Upper lobe of left lung (tissue), 6 donors: ENCODE data around the gene UGT1A5. TPM values are rescaled to one million over a fixed set of nuclear protein-coding genes. Genes with fewer than 3 reads are reported as not detected.
"Not testable (repeated sequence)": the region's sequence is repeated elsewhere in the genome, so short reads cannot be mapped to it uniquely, and the experiment has no call there.

Experiments
- ATAC-seq, 2 donors: fragments of 200-7000 bp; cut with Tn5 transposase; one replicate each; pipeline ENCODE4 v1.9.1; 2022; ENCODE audit warnings: mild to moderate bottlenecking in 2 of 2, moderate library complexity in 2 of 2; ENCODE audit not compliant: low FRiP score in 2 of 2
- DNase-seq, 2 donors: peaks; one replicate each; pipeline ENCODE4 v3.0.0-alpha.2; 2019 to 2020
- H3K27ac ChIP-seq, 4 donors: fragments of 200-600 bp; sonication (generic); one replicate each; pipeline ENCODE4 v1.5.1; 2016 to 2019
- H3K27me3 ChIP-seq, 4 donors: fragments of 200-600 bp; sonication (generic); one replicate each; pipeline ENCODE4 v1.5.1; 2017 to 2019
- H3K36me3 ChIP-seq, 4 donors: fragments of 200-600 bp; sonication (generic); one replicate each; pipeline ENCODE4 v1.5.1; 2016 to 2019
- H3K4me1 ChIP-seq, 4 donors: fragments of 200-600 bp; sonication (generic); one replicate each; pipeline ENCODE4 v1.5.1; 2018 to 2019
- H3K4me3 ChIP-seq, 4 donors: fragments of 200-600 bp; sonication (generic); one replicate each; pipeline ENCODE4 v1.5.1; 2017 to 2019; ENCODE audit warnings: mild to moderate bottlenecking in 2 of 4, moderate library complexity in 1 of 4
- H3K9me3 ChIP-seq, 4 donors: fragments of 200-600 bp; sonication (generic); one replicate each; pipeline ENCODE4 v1.5.1; 2018 to 2019
- EP300 ChIP-seq, 4 donors: sonication (generic); formaldehyde crosslinking; IDR thresholded peaks; one replicate each; pipeline ENCODE4 v1.5.1; 2017; ENCODE audit warnings: antibody characterized with exemption in 4 of 4, control low read depth in 2 of 4
- POLR2A ChIP-seq, 4 donors: fragments of 450-650 bp; IDR thresholded peaks; one replicate each; pipeline ENCODE4 v1.5.1; 2016 to 2017; ENCODE audit warnings: antibody characterized with exemption in 4 of 4, mild to moderate bottlenecking in 2 of 4
- POLR2AphosphoS5 ChIP-seq, 2 donors: sonication (generic); formaldehyde crosslinking; IDR thresholded peaks; one replicate each; pipeline ENCODE4 v1.5.1; 2017; ENCODE audit warnings: antibody characterized with exemption in 2 of 2
- WGBS, 2 donors: methylation state at CpG; one replicate each; pipeline ENCODE4 v1.1.5; 2017 to 2018; 5-methylcytosine and 5-hydroxymethylcytosine counted together
- total RNA-seq, 6 donors: library from RNA; depleted of rRNA in 4 of 6; stranded (reverse); fragments of >200 nt in 4 of 6; gene quantifications; one replicate each; pipeline versions ENCODE4 v1.1.0 to v1.2.1, GENCODE V29; 2016 to 2021
- TF ChIP-seq, protein P1 (sequence below), 6 experiments: fragments of 450-650 bp in 4 of 6; fragments of 200-600 bp in 2 of 6; sonication (generic) in 2 of 6; IDR thresholded peaks; one replicate each; pipeline ENCODE4 v1.5.1; 2016 to 2019; ENCODE audit warnings: antibody characterized with exemption in 6 of 6
- donor health status: DM: no; HTN: no; CAD: no; lungs with moderate emphysema.
- donor health status: DM: no; HTN: yes; CAD: no; lungs with severe emphysema.

Gene UGT1A5
- total RNA-seq, 6 donors from 2014 or later: 1.0 TPM; not detected in 5

DNA sequence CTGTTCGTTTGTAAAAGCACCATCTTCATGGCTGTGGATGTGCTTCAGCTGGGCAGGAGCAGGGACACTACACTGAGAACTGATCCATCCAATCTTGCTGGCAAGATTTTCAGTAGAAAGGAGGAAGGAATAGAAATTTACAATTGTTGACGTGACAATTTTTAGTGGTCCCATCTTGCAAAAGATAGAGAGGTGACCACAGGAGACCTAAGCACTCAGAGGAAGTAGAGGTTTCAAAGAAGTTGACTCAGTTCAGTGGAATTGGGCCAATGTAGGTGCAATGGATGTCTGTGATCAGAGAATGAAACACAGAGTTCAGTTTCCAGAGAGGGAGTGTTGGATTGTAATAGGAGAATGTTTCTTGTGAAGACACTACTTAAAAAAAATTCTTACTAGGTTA is 1.4 kb downstream of the UGT1A5 start:
- H3K27me3 ChIP-seq: no peaks in the 10 kb centered on the region
- no peaks in the 10 kb centered on the region for H3K36me3 ChIP-seq
- DNase-seq: no peak
- ATAC-seq: no peak
- no peaks in the 10 kb centered on the region for H3K4me1 ChIP-seq
- TF ChIP-seq EP300 (IDR thresholded peaks at IDR 0.05) (no peak), POLR2A (IDR thresholded peaks at IDR 0.05) (no peak), POLR2AphosphoS5 (IDR thresholded peaks at IDR 0.05) (no peak)
- TF ChIP-seq, protein P1, sequence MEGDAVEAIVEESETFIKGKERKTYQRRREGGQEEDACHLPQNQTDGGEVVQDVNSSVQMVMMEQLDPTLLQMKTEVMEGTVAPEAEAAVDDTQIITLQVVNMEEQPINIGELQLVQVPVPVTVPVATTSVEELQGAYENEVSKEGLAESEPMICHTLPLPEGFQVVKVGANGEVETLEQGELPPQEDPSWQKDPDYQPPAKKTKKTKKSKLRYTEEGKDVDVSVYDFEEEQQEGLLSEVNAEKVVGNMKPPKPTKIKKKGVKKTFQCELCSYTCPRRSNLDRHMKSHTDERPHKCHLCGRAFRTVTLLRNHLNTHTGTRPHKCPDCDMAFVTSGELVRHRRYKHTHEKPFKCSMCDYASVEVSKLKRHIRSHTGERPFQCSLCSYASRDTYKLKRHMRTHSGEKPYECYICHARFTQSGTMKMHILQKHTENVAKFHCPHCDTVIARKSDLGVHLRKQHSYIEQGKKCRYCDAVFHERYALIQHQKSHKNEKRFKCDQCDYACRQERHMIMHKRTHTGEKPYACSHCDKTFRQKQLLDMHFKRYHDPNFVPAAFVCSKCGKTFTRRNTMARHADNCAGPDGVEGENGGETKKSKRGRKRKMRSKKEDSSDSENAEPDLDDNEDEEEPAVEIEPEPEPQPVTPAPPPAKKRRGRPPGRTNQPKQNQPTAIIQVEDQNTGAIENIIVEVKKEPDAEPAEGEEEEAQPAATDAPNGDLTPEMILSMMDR (IDR thresholded peaks at IDR 0.05): no peak
- H3K9me3 ChIP-seq: no peaks in the 10 kb centered on the region
- no peak overlapping the region for H3K27ac ChIP-seq
- 69 to 71% methylated on average over 2 of the region's 2 CpGs for WGBS, 2 donors
- H3K4me3 ChIP-seq: no peak overlapping the region

DNA sequence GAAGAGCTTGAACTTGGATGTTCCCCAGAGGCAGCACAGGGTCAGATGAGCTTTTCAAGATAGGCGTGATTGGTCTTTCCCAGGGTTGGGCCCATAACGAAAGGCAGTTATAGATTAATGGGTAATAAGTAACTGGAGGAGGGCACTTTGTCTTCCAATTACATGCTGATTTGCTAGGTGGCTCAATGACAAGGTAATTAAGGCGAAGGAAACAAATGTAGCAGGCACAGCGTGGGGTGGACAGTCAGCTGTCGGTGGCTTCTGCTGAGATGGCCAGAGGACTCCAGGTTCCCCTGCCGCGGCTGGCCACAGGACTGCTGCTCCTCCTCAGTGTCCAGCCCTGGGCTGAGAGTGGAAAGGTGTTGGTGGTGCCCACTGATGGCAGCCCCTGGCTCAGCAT is 5.8 kb downstream of the UGT1A5 start, which contains the start of gene UGT1A4:
UGT1A4 (plus strand) TSS at position 185 of the 400 bp plus-strand sequence; CDS start at position 270, 85 bp downstream.
- WGBS, 2 donors: 85 to 93% methylated on average over 7 of the region's 7 CpGs
- no peak for ATAC-seq
- peak in 1 of 2 donors; percentile 56 for DNase-seq

DNA sequence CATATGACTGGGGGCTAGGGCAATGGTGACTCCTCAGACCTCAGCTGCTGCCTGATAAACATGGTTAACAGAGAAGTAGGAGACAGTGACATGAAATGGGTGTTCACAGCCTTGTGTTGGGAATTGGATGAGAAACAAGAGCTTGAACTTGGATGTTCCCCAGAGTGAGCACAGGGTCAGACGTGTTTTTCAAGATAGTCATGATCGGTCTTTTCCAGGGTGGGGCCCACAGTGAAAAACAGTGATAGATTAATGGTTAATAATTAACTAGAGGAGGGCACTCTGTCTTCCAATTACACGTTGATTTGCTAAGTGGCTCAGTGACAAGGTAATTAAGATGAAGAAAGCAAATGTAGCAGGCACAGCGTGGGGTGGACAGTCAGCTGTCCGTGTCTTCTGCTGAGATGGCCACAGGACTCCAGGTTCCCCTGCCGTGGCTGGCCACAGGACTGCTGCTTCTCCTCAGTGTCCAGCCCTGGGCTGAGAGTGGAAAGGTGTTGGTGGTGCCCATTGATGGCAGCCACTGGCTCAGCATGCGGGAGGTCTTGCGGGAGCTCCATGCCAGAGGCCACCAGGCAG is 16.1 kb downstream of the UGT1A5 start, which contains the start of gene UGT1A3:
UGT1A3 (plus strand) TSS at position 320 of the 579 bp plus-strand sequence; CDS start at position 405, 85 bp downstream.
- H3K9me3 ChIP-seq: no peaks in the 10 kb centered on the region
- H3K4me1 ChIP-seq: no peaks in the 10 kb centered on the region
- no peaks in the 10 kb centered on the region for H3K27me3 ChIP-seq
- WGBS, 2 donors: 65 to 84% methylated on average over 5 to 8 of the region's 8 CpGs
- H3K27ac ChIP-seq: no peak within 1 kb of the TSS
- DNase-seq (no peak), ATAC-seq (no peak)
- no peaks in the 10 kb centered on the region for H3K36me3 ChIP-seq
- no peak within 1 kb of the TSS for H3K4me3 ChIP-seq
- TF ChIP-seq POLR2AphosphoS5 (IDR thresholded peaks at IDR 0.05) (no peak), POLR2A (IDR thresholded peaks at IDR 0.05) (no peak), EP300 (IDR thresholded peaks at IDR 0.05) (no peak)
- TF ChIP-seq, protein P1 (IDR thresholded peaks at IDR 0.05): no peak

More for the DNA sequence above, 5.8 kb downstream of the UGT1A5 start, which contains the start of gene UGT1A4:
- Histone ChIP-seq H3K36me3 (no peaks in the 10 kb centered on the region), H3K27ac (no peak within 1 kb of the TSS), H3K4me1 (no peaks in the 10 kb centered on the region), H3K9me3 (no peaks in the 10 kb centered on the region), H3K27me3 (no peaks in the 10 kb centered on the region), H3K4me3 (no peak within 1 kb of the TSS)
- TF ChIP-seq POLR2A (IDR thresholded peaks at IDR 0.05) (no peak), POLR2AphosphoS5 (IDR thresholded peaks at IDR 0.05) (no peak), EP300 (IDR thresholded peaks at IDR 0.05) (no peak)
- TF ChIP-seq, protein P1 (IDR thresholded peaks at IDR 0.05): no peak

DNA sequence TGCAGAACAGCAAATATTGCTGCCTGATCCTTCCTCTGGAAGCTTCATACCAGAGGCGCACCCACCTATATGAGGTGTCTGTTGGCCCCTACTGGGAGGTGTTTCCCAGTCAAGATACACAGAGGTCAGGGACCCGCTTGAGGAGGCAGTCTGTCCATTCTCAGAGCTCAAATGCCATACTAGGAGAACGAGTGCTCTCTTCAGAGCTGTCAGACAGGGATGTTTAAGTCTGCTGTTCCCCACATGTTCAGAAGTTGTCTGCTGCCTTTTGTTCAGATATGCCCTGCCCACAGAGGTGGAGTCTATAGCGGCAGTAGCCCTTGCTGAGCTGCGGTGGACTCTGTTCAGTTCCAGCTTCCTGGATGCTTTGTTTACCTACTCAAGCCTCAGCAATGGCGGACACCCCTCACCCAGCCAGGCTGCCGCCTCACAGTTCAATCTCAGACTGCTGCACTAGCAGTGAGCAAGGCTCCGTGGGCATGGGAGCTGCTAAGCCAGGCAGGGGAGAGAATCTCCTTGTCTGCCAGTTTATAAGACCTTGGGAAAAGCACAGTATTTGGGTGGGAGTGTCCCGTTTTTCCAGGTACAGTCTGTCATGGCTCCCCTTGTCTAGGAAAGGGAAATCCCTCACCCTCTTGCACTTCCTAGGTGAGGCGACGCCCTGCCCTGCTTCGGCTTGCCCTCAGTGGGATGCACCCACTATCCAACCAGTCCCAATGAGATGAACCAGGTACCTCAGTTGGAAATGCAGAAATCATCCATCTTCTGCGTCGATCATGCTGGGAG is 24.4 kb downstream of the UGT1A5 start:
- not testable (repeated sequence) for H3K36me3 ChIP-seq, H3K4me3 ChIP-seq, DNase-seq, H3K4me1 ChIP-seq, H3K27ac ChIP-seq, ATAC-seq, H3K9me3 ChIP-seq, H3K27me3 ChIP-seq
- 81 to 87% methylated on average over 11 to 14 of the region's 14 CpGs for WGBS, 2 donors

DNA sequence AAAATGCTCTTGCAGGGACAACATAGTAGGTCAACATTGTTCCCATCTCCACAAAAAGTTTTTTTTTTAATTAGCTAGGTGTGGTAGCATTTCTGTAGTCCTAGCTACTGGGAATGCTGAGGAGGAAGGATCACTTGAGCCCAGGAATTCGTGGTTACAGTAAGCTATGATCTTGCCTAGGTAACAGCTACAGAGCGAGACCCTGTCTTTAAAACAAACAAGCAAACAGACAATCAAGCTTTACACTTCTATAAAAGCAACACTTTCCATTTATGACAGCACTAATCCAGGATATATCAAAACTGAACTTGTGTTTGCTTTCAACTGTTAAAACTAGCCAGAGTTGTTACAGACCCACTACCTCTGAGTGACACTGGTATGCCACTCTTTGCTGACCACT is 28.2 kb downstream of the UGT1A5 start:
- WGBS, 2 donors: 65 to 71% methylated on average over 2 of the region's 2 CpGs
- Histone ChIP-seq H3K4me3 (no peak overlapping the region), H3K9me3 (no peaks in the 10 kb centered on the region), H3K36me3 (no peaks in the 10 kb centered on the region), H3K27me3 (no peaks in the 10 kb centered on the region), H3K4me1 (no peaks in the 10 kb centered on the region), H3K27ac (no peak overlapping the region)
- DNase-seq (no peak), ATAC-seq (no peak)
- TF ChIP-seq POLR2AphosphoS5 (IDR thresholded peaks at IDR 0.05): no peak
